OCI-LY7 (cell line): ENCODE measurements around the gene LCE1C.

ENCODE experiments used
- EZH2phosphoT487 ChIP-seq: fragments of 200-600 bp; sonication (generic); IDR thresholded peaks from 2 replicates; pipeline ENCODE4 v1.6.1; 2018; ENCODE audit warnings: low read depth, borderline replicate concordance, mild to moderate bottlenecking, mixed run types, antibody characterized with exemption, low read length, moderate library complexity, mixed read lengths
- TF ChIP-seq, protein P1 (sequence below): fragments of 200-600 bp; sonication (generic); conservative IDR thresholded peaks from 2 replicates; pipeline ENCODE4 v1.5.1; 2014; ENCODE audit warnings: mild to moderate bottlenecking, antibody characterized with exemption, low read length, moderate library complexity, mixed read lengths

- TF ChIP-seq, protein P1, sequence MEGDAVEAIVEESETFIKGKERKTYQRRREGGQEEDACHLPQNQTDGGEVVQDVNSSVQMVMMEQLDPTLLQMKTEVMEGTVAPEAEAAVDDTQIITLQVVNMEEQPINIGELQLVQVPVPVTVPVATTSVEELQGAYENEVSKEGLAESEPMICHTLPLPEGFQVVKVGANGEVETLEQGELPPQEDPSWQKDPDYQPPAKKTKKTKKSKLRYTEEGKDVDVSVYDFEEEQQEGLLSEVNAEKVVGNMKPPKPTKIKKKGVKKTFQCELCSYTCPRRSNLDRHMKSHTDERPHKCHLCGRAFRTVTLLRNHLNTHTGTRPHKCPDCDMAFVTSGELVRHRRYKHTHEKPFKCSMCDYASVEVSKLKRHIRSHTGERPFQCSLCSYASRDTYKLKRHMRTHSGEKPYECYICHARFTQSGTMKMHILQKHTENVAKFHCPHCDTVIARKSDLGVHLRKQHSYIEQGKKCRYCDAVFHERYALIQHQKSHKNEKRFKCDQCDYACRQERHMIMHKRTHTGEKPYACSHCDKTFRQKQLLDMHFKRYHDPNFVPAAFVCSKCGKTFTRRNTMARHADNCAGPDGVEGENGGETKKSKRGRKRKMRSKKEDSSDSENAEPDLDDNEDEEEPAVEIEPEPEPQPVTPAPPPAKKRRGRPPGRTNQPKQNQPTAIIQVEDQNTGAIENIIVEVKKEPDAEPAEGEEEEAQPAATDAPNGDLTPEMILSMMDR: no peak
- TF ChIP-seq EZH2phosphoT487: no peak
Measured at GRCh38 chr1:152824964-152825363, 18.5 kb upstream of the LCE1C start.
